Astrocyte of the cerebellum (primary cell): Measurements from ENCODE around the gene ARHGAP26.

Experiments
- DNase-seq: peaks from one replicate; pipeline ENCODE4 v3.0.0-alpha.2; 2011; ENCODE audit warnings: low read depth
- H3K4me3 ChIP-seq: 2 replicates; pipeline ENCODE4 v1.5.1; 2011; ENCODE audit warnings: mild to moderate bottlenecking, low read depth, low read length, moderate library complexity
- CTCF ChIP-seq: IDR thresholded peaks from 2 replicates; pipeline ENCODE4 v1.5.1; 2012; ENCODE audit warnings: low read length, low read depth, moderate library complexity, mild to moderate bottlenecking; ENCODE audit errors: missing control alignments
- in situ Hi-C: cut with HindIII; loops from 2 replicates; pipeline ENCODE4 v1.10.0; 2017; ENCODE audit warnings: low sequenced_read_pairs

ARHGAP26 gene

DNA sequence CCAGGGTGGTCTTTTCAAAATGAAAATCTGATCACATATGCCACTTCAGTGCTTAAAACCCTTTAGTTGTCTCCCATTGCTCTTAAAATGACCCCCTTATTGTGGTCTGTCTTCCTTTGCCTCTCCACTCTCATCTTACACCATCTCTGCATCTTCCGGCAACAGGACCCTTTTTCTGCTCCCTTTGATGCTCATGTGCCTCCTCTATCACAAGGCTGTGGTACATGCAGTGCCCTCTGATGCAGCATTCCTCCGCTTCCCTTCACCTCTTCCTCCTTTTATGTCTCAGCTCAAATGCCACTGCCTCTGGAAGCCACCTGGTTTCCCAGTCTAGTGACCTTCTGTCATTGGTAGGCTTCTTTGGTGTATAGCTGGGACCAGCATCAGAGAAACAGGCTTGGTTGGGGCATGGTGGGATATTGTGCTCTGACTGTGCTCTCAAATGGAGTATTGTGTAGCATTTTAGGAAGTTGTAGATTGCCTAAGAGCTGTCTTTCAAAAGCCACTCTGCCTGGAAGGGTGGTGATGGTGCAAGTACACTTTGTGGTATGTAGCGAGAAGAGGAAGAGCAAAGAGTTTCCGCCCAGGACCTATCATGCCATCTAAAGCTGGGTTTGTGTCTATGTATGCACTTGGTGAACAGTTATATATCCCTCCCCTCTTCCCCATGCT lies 28.1 kb downstream of the ARHGAP26 start:
- TF ChIP-seq CTCF = no peak
- in situ Hi-C loops = loop anchor here (5.0 kb wide), 1 partner anchor 71 kb away; no protein-coding TSS in a partner anchor

DNA sequence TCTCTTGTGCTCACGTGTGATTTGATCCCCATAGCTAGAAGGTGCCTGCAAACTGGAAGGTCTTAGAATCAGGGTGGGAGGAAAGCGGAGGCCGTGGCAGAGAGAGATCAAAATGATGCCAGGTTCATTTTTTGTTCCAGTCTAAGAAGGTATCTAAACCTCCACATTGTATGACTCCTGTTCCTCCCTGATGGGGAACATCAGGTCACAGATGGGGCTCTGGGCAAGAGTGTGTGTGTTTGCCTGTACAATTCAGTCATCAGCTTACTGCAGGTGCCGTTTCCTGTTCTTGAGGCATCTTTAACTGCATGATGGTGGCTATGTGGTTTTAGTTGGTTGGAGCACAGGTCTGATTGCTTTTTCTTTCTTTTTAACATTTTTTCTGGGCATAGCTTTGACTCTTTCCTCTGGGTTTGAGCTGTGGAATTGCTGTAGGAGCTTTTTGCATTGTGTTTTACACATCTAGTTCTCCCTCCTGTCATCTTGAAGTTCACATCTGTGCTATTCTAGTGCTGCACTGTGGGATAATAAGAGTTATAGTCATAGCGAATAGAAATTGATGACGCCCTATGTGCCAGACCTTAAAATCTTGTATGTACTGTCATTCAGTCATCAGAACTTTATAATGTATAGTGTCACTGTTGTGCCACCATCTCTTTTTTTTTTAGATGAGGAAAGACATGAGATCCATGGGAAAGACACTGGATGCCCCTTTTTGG lies 30.8 kb downstream of the ARHGAP26 start:
- no peak for TF ChIP-seq CTCF
- no peak overlapping the region for H3K4me3 ChIP-seq
- in situ Hi-C loops = no loop called here
- no peak for DNase-seq

More for the DNA sequence above, 28.1 kb downstream of the ARHGAP26 start:
- no peak for DNase-seq
- no peak overlapping the region for H3K4me3 ChIP-seq

DNA sequence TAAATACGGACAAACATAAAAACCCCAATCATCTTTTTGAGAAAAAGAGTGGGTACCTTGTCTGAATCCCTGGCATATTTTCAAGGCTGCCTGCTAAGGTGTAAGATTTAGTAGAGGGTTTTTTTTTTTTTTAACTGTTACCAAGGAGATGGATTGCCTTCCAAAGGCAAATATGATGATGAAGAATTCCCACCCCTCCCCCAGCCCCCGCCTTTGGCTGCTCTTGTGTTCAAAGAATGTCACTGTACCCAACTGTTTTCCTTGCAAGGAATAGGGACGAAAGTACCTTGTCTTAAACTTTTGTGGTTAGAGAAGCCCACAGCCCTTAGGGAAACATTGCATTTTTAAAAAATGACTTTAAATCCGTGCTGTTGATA lies 31.3 kb downstream of the ARHGAP26 start:
- in situ Hi-C loops = no loop called here
- DNase-seq = no peak
- no peak for TF ChIP-seq CTCF
- H3K4me3 ChIP-seq = no peak overlapping the region

DNA sequence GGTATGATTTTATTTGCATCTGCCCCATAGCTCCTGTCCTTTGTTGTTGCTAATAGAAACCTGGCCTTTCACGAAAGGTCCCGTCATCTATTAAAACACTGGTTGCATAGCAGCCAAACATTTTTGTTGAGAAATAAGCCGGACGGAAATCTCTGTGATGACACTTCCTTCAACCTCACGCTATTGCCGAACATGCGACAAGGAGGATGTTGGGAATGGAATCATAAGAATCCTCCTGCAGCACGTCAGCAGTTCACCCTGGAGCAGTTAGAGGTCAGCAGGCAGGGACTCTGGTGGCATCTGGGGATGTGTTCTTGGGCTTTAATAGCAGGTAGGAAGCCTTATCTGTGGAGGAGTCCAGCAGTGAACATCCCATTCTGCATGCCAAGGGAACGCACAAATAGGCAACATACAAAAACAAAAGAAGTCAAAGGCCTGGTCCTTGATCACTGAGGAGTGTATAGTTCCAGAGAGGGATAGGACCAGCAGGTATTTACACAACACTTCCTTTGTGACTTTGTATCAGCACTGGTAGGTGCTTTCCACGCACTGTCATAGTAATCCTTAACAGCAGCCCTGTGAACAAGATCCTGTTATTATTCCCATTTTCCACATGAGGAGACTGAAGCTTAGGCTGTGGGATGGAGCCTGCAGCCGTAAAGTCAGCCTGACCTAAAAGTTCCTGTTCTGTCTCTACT lies 33.4 kb downstream of the ARHGAP26 start:
- in situ Hi-C loops = no loop called here
- no peak for TF ChIP-seq CTCF
- DNase-seq = no peak
- H3K4me3 ChIP-seq = no peak overlapping the region

DNA sequence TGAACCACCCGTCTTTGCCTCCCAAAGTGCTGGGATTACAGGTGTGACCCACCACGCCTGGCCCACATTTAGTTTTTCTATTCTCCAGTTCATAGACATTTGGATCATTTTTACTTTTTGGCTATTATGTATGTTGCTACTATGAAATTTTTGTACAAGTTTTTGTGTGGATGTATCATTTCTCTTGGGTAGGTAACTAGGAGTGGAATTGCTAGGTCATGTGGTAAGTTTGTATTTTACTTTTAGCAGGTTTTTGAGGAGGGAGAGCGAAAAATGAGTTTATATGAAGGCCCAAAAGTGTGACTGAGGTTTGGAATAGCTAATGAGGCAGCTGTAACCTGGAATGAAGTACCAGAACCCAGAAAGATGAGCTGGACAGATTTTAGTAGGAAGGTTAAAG lies 35.2 kb downstream of the ARHGAP26 start:
- DNase-seq = no peak
- in situ Hi-C loops = no loop called here
- no peak for TF ChIP-seq CTCF
- H3K4me3 ChIP-seq = no peak overlapping the region

GRCh38 chr5:142806841-142807267 lies 36.7 kb downstream of the ARHGAP26 start:
- no peak for TF ChIP-seq CTCF
- H3K4me3 ChIP-seq = no peak overlapping the region
- in situ Hi-C loops = no loop called here
- no peak for DNase-seq
